ENCODE data around the gene PDE3B.
"Not testable (repeated sequence)": the region's sequence is repeated elsewhere in the genome, so short reads cannot be mapped to it uniquely, and the experiment has no call there.

The PDE3B gene

DNA sequence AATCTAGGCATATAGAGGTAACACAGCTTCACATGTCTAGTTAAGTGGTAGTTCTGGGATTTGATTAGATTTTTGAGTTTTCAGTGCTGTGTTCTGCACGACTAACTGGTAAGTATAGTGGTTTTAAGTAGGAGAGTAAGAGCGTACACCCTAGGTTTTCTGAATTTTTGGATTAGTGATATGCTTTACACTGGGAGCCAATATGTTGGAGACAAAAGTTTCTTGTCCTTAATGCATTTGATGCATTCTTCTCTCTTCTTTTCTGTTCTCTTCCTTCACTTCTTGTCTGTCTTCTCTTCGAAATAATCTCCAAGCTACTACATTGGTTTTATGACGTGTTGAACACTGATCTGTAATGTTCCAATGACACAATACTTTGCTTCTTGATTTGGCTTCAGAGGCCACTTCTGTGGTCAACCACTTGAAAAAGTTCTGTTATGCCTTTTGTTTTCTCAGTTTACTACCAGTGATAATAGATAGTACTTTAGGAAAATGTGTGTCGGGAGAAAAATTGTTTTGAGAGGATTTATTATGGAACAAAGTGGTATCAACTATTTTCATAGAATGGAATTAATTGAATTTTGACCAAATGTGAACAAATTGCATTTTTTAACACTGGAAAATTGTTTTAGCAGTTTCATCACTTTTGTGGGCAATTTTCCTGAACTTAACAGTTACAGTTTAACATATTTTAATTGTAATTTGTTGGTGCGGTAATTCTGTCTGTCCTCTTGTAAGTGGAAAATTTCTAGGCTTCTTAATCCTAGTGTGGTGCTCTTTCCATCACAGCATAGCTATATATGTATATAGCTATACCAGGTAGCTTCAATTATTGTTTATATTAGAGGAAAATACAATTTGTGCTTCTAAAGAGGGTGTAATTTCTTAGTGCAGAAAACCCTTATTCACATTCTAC is 2.6 kb downstream of the PDE3B start:
- in situ Hi-C loops (cut with HindIII; ENCODE audit: low sequenced_read_pairs): no loop called here
- DNase-seq (ENCODE audit: low read depth, low spot score): no peak
- no peak overlapping the region for H3K4me3 ChIP-seq (ENCODE audit: low read depth, low read length)
- TF ChIP-seq, protein P1, sequence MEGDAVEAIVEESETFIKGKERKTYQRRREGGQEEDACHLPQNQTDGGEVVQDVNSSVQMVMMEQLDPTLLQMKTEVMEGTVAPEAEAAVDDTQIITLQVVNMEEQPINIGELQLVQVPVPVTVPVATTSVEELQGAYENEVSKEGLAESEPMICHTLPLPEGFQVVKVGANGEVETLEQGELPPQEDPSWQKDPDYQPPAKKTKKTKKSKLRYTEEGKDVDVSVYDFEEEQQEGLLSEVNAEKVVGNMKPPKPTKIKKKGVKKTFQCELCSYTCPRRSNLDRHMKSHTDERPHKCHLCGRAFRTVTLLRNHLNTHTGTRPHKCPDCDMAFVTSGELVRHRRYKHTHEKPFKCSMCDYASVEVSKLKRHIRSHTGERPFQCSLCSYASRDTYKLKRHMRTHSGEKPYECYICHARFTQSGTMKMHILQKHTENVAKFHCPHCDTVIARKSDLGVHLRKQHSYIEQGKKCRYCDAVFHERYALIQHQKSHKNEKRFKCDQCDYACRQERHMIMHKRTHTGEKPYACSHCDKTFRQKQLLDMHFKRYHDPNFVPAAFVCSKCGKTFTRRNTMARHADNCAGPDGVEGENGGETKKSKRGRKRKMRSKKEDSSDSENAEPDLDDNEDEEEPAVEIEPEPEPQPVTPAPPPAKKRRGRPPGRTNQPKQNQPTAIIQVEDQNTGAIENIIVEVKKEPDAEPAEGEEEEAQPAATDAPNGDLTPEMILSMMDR (IDR thresholded peaks at IDR 0.05; ENCODE audit: low read depth, low read length): no peak

DNA sequence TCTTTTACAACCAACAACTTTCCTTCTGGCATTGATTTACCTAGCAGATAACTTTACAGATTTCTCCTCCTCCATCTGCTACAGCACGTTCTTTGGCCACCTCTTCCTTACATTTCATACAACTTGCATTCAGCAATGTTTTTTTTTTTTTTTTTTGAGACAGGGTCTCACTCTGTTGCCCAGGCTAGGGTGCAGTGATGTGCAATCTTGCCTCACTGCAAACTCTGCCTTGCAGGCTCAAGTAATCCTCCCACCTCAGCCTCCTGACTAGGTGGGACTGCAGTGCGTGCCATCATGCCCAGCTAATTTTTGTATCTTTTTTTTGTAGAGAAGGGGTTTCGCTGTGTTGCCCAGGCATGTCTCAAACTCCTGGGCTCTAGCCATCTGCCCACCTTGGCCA is 6.5 kb downstream of the PDE3B start:
- no peak overlapping the region for H3K4me3 ChIP-seq (ENCODE audit: low read depth, low read length)
- in situ Hi-C loops (cut with HindIII; ENCODE audit: low sequenced_read_pairs): no loop called here
- no peak for DNase-seq (ENCODE audit: low read depth, low spot score)

DNA sequence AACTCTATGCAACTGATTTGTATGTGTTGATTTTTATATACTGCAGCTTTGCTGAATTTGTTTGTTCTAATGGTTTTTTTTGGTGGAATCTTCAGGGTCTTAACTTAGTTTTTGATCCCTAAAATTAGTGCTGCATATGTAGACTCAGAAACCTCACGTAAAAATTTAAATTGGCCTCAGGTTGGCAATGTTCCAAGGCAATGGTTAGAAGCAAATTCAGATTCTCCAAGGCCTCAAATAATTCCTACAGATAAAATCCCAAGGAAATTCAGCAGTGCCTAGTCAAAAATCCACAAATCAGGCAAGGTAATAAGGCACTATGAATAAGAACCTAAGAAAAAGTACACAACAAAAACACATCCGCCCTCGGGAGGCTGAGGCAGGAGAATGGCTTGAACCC is 9.5 kb downstream of the PDE3B start:
- in situ Hi-C loops (cut with HindIII; ENCODE audit: low sequenced_read_pairs): no loop called here
- no peak for DNase-seq (ENCODE audit: low read depth, low spot score)
- TF ChIP-seq, protein P1 (IDR thresholded peaks at IDR 0.05; ENCODE audit: low read depth, low read length): no peak
- H3K4me3 ChIP-seq (ENCODE audit: low read depth, low read length): no peak overlapping the region

More for the DNA sequence above, 6.5 kb downstream of the PDE3B start:
- TF ChIP-seq, protein P1 (IDR thresholded peaks at IDR 0.05; ENCODE audit: low read depth, low read length): no peak

DNA sequence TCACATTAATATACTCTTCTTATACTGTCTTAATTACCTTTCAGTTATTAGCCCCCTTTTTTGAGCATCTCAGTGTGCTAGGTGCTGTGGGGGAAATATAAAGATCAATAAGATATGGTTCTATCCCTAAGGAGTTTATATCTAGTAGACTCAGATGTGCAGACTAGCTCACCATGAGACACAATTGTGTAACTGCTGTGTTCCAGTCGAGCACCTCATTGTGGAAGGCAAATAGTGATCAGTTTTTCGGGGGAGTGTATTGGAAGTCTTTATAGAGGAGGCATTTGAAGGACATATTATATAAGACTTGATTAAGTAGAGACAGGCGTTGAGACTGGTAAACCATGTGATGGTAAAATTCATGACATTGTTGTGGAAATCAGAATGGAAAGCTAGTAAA is 11.8 kb downstream of the PDE3B start:
- no peak for DNase-seq (ENCODE audit: low read depth, low spot score)
- TF ChIP-seq, protein P1 (IDR thresholded peaks at IDR 0.05; ENCODE audit: low read depth, low read length): no peak
- in situ Hi-C loops (cut with HindIII; ENCODE audit: low sequenced_read_pairs): no loop called here
- H3K4me3 ChIP-seq (ENCODE audit: low read depth, low read length): no peak overlapping the region

DNA sequence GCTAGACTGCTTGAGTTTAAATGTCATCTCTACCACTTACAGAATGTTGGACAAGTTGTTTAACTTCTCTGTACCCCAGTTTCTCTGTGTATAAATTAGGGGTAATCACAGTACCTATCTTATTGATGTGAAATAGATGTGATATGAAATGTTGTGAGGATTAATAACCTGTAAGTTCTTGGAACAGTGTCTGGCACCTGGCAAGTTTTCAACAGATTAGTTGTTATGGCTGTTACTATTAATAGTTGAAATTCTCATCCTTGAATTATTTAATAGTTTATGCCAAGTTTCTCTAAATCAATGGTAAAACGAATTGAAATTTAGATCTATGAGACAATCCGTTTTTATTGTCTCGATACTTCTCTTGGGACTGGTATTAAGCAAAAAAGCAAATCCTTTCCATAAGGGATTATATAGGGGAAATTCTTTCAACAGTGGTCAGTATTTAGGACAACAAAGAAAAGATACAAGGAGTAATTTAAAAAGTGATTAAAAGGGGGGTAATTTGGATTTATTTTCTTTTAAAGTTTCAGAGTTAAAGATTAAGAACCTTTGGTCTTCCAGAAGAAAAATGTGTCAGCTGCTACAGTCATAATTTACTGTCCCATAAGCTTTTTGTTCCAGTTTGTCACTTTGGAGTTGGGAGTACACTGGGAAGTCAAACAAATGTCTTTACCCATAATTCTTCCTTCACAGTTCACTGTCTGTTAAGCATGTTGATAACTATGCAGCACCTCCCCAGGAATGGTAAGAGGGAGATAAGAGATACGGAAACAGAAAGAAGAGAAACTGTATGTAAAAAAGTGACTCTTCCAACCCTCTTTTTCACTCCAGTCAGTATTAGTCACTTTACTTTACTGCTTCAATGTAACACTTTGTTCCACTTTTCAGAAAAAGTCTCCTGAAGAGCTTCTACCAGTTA is 13.2 kb downstream of the PDE3B start:
- no peak for DNase-seq (ENCODE audit: low read depth, low spot score)
- TF ChIP-seq, protein P1 (IDR thresholded peaks at IDR 0.05; ENCODE audit: low read depth, low read length): no peak
- H3K4me3 ChIP-seq (ENCODE audit: low read depth, low read length): no peak overlapping the region
- in situ Hi-C loops (cut with HindIII; ENCODE audit: low sequenced_read_pairs): no loop called here

DNA sequence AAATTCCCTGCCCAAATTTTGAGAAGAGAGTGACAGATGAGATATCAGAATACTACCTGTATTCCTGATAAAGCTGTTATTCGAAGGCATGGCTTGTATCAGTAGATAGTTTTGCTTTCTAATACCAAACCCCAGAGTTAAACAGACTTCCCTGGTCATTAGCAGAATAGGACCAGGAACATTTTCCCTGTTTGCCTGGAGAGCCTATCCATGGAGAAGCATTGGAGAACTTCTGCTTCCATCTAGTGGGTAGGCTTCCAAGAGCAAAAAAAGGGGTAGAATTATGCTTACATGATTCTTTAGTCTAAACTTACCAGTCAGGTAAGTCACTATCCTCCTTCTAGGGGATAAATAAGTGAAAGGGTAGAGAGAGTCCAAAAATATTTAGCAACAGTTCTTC is 14.2 kb downstream of the PDE3B start:
- no peak overlapping the region for H3K4me3 ChIP-seq (ENCODE audit: low read depth, low read length)
- TF ChIP-seq, protein P1 (IDR thresholded peaks at IDR 0.05; ENCODE audit: low read depth, low read length): no peak
- in situ Hi-C loops (cut with HindIII; ENCODE audit: low sequenced_read_pairs): no loop called here
- DNase-seq (ENCODE audit: low read depth, low spot score): no peak

DNA sequence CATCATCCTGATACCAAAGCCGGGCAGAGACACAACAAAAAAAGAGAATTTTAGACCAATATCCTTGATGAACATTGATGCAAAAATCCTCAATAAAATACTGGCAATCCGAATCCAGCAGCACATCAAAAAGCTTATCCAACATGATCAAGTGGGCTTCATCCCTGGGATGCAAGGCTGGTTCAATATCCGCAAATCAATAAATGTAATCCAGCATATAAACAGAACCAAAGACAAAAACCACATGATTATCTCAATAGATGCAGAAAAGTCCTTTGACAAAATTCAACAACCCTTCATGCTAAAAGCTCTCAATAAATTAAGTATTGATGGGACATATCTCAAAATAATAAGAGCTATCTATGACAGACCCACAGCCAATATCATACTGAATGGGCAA is 21.3 kb downstream of the PDE3B start:
- H3K4me3 ChIP-seq (ENCODE audit: low read depth, low read length); in situ Hi-C loops (cut with HindIII; ENCODE audit: low sequenced_read_pairs); DNase-seq (ENCODE audit: low read depth, low spot score): not testable (repeated sequence)

DNA sequence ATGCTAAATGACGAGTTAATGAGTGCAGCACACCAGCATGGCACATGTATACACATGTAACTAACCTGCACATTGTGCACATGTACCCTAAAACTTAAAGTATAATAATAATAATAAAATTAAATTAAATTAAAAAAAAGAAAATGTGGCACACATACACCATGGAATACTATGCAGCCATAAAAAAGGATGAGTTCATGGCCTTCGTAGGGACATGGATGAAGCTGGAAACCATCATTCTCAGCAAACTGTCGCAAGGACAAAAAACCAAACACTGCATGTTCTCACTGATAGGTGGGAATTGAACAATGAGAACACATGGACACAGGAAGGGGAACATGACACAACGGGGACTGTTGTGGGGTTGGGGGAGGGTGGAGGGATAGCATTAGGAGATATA is 23.7 kb downstream of the PDE3B start:
- in situ Hi-C loops (cut with HindIII; ENCODE audit: low sequenced_read_pairs); H3K4me3 ChIP-seq (ENCODE audit: low read depth, low read length); DNase-seq (ENCODE audit: low read depth, low spot score): not testable (repeated sequence)
